K562 (cell line): ENCODE data around the gene GOLGA8S. TPM values are rescaled to one million over a fixed set of nuclear protein-coding genes. Genes with fewer than 3 reads are reported as not detected.

Experiments
- FOS ChIP-seq: IDR thresholded peaks from 3 replicates; pipeline ENCODE4 v1.6.1; 2011; ENCODE audit not compliant: insufficient read length; ENCODE audit errors: extremely low read depth
- FOXA1 ChIP-seq: fragments of 450-650 bp; IDR thresholded peaks from 2 replicates; pipeline ENCODE4 v1.6.1; 2016; ENCODE audit warnings: mild to moderate bottlenecking, borderline replicate concordance
- HNRNPH1 ChIP-seq: fragments of 200-400 bp; formaldehyde crosslinking; optimal IDR thresholded peaks from 2 replicates; pipeline ENCODE3; 2017; ENCODE audit warnings: low read depth, mild to moderate bottlenecking, low read length, moderate library complexity
- HOXB6 ChIP-seq: fragments of 250-450 bp; sonication (Bioruptor Pico); IDR thresholded peaks from 2 replicates; pipeline ENCODE4 v1.5.1; 2022; ENCODE audit warnings: mild to moderate bottlenecking, borderline replicate concordance
- KLF10 ChIP-seq: fragments of 250-450 bp; sonication (Bioruptor Pico); IDR thresholded peaks from 2 replicates; pipeline ENCODE4 v1.6.1; 2021; ENCODE audit warnings: matching md5 sums
- SRSF1 ChIP-seq: fragments of 200-400 bp; formaldehyde crosslinking; IDR thresholded peaks from 2 replicates; pipeline ENCODE4 v1.6.1; 2017; ENCODE audit warnings: mild to moderate bottlenecking, low read depth, low read length, moderate library complexity
- TEAD1 ChIP-seq, 2 experiments: fragments of 450-650 bp in 1 of 2; sonication (generic) in 1 of 2; formaldehyde crosslinking; IDR thresholded peaks; 2 replicates each; pipeline versions ENCODE4 v1.4.0 to v1.8.0; 2020 to 2022; ENCODE audit warnings: mild to moderate bottlenecking in 2 of 2, missing genetic modification reagents in 1 of 2
- ZNF830 ChIP-seq: fragments of 250-450 bp; sonication (Bioruptor Pico); IDR thresholded peaks from 2 replicates; pipeline ENCODE4 v1.5.0; 2021; ENCODE audit warnings: mild to moderate bottlenecking
- polyA plus RNA-seq, 8 experiments: library from polyadenylated mRNA; depleted of rRNA in 4 of 8; stranded (reverse) in 5 of 8; unstranded in 3 of 8; fragments of >200 nt; fragmentation: Nextera tagmentation in 2 of 8; fragmentation: Illumina TruSeq in 1 of 8; extraction: Ambion mirVana in 2 of 8; extraction: Trizol in 1 of 8; gene quantifications; 2 replicates each; pipeline versions ENCODE4 v1.2.1 to v1.2.3, GENCODE V29; 2011 to 2014; ENCODE audit warnings: inconsistent platforms in 1 of 8, missing spikeins in 1 of 8
- total RNA-seq, 7 experiments: library from RNA; depleted of rRNA in 6 of 7; stranded (reverse); fragments of >200 nt in 6 of 7; fragmentation: Illumina TruSeq in 2 of 7; extraction: Trizol in 2 of 7; gene quantifications; 2 replicates each; pipeline versions ENCODE4 v1.2.1 to v1.2.3, GENCODE V29; 2011 to 2021; ENCODE audit warnings: low replicate concordance in 1 of 7
- TF ChIP-seq, protein P1 (sequence below): fragments of 250-450 bp; sonication (Bioruptor Pico); IDR thresholded peaks from 2 replicates; pipeline ENCODE4 v1.8.0; 2021; ENCODE audit warnings: borderline replicate concordance, mild to moderate bottlenecking, moderate library complexity; ENCODE audit not compliant: poor library complexity, severe bottlenecking
- TF ChIP-seq, protein P2 (sequence below): IDR thresholded peaks from 2 replicates; pipeline ENCODE4 v1.6.1; 2016; ENCODE audit warnings: missing genetic modification characterization, missing compliant biosample characterization
- TF ChIP-seq, protein P3 (sequence below), 2 experiments: IDR thresholded peaks; 2 replicates each; pipeline ENCODE4 v1.6.1; 2012; ENCODE audit warnings: improper control_type of control experiment in 2 of 2, low read depth in 2 of 2, low read length in 2 of 2, borderline replicate concordance in 1 of 2

The GOLGA8S gene
- total and polyA plus RNA-seq, 9 of the 15 experiments (the other 6 are each of a cell fraction or from before 2014, with no cell fraction given) = 0.01 TPM; not detected in 7

DNA sequence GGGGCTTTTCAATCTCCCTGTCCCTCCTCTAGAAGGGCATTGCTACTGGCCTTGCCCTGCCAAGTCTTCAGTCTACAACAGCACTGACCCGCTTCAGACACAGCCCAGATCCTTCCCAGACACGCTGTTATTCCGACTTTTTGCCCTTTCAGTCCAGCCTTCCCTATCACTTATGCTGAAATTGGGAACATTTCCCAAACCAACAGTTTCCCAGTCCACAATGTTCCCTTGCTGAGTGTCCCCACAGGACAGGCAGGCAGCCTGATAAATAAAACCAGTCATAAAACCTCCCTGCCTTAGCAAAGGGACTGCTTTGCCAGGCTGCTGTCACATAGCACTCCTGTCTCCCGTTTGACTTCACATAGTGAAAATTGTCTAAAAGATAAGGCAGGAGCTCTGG lies 49.0 kb downstream of the GOLGA8S start (continued):
- TF ChIP-seq HNRNPH1 = no peak
- no peak for TF ChIP-seq ZNF830
- TF ChIP-seq, protein P1, sequence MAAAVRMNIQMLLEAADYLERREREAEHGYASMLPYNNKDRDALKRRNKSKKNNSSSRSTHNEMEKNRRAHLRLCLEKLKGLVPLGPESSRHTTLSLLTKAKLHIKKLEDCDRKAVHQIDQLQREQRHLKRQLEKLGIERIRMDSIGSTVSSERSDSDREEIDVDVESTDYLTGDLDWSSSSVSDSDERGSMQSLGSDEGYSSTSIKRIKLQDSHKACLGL = no peak
- no peak for TF ChIP-seq KLF10 (CRISPR knock-in tag)
- TF ChIP-seq HOXB6 (CRISPR knock-in tag) = no peak
- TF ChIP-seq, protein P2, sequence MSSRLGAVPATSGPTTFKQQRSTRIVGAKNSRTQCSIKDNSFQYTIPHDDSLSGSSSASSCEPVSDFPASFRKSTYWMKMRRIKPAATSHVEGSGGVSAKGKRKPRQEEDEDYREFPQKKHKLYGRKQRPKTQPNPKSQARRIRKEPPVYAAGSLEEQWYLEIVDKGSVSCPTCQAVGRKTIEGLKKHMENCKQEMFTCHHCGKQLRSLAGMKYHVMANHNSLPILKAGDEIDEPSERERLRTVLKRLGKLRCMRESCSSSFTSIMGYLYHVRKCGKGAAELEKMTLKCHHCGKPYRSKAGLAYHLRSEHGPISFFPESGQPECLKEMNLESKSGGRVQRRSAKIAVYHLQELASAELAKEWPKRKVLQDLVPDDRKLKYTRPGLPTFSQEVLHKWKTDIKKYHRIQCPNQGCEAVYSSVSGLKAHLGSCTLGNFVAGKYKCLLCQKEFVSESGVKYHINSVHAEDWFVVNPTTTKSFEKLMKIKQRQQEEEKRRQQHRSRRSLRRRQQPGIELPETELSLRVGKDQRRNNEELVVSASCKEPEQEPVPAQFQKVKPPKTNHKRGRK (tag) = no peak
- no peak for TF ChIP-seq TEAD1 (CRISPR knock-in tag; IDR thresholded peaks at IDR 0.05)
- TF ChIP-seq FOXA1 = no peak
- no peak for TF ChIP-seq FOS
- TF ChIP-seq, protein P3, sequence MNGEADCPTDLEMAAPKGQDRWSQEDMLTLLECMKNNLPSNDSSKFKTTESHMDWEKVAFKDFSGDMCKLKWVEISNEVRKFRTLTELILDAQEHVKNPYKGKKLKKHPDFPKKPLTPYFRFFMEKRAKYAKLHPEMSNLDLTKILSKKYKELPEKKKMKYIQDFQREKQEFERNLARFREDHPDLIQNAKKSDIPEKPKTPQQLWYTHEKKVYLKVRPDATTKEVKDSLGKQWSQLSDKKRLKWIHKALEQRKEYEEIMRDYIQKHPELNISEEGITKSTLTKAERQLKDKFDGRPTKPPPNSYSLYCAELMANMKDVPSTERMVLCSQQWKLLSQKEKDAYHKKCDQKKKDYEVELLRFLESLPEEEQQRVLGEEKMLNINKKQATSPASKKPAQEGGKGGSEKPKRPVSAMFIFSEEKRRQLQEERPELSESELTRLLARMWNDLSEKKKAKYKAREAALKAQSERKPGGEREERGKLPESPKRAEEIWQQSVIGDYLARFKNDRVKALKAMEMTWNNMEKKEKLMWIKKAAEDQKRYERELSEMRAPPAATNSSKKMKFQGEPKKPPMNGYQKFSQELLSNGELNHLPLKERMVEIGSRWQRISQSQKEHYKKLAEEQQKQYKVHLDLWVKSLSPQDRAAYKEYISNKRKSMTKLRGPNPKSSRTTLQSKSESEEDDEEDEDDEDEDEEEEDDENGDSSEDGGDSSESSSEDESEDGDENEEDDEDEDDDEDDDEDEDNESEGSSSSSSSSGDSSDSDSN (IDR thresholded peaks at IDR 0.05; ENCODE audit: borderline replicate concordance in 1 of 2, low read depth in 2 of 2, low read length in 2 of 2) = no peak
- TF ChIP-seq SRSF1 = no peak
